Measurements from ENCODE around the gene NR2C2. TPM values are rescaled to one million over a fixed set of nuclear protein-coding genes. Genes with fewer than 3 reads are reported as not detected.
A peak's percentile ranks its signal among the peaks of the same experiment; 100 is the strongest.

NR2C2 gene
- total and polyA plus RNA-seq, 10 of the 15 experiments (the other 5 are each of a cell fraction or from before 2014, with no cell fraction given) = 2.7 to 30.3 (median 18.3) TPM

DNA sequence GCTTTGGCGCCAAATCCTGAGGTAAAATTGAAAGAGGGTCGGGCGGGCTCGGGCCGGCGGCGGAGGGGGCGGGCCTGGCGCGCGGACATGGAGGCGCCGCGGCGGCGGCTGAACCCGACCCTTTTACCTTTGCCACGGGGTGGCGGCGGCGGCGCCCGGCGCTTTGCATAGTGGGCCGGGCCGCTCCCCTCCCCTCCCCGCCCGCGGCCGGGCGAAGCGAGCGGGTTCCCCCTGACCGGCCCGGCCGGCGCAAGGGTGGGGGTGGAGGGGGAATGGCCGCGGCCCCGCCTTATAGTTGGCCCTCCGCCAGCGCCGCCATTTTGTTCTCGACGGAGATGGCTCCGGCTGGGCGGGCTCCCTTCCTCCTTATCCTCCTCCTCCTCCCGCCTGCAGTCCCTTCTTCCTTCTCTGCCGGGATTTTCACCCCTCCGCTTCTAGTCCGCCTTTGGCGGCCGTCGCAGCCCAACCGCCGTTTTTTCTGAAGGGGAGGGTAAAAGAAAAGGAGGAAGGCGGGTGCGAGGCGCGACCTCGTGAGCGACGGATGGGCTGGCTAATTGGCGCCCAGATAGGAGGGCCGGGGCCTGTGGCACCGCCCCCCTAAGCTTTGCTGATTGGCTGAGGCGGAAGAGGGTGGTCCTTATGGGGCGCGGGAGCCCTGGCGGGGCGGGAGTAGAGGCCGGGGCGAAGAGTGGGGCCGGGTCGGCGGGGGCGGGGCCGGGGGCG lies 664 bp downstream of the NR2C2 start (continued):
- TF ChIP-seq TCF3 (IDR thresholded peaks at IDR 0.05; ENCODE audit: borderline replicate concordance, insufficient read depth, low read depth, low read length) (no peak), RELB (IDR thresholded peaks at IDR 0.05; ENCODE audit: low read depth) (peak; percentile 84), HDGF (IDR thresholded peaks at IDR 0.05) (no peak), NFXL1 (IDR thresholded peaks at IDR 0.05; ENCODE audit: borderline replicate concordance) (no peak), MXI1 (IDR thresholded peaks at IDR 0.05; ENCODE audit: low read depth, low read length) (peak; percentile 55; the same call in 1 of the 2 replicates), JUNB (IDR thresholded peaks at IDR 0.05) (no peak), SIN3A (IDR thresholded peaks at IDR 0.05; ENCODE audit: low read depth, low read length) (peak; percentile 39), KAT2A (conservative IDR thresholded peaks at IDR 0.05; ENCODE audit: control insufficient read depth, low read depth, low read length) (no peak), REST (IDR thresholded peaks at IDR 0.05; ENCODE audit: low read depth, low read length) (no peak), GABPA (IDR thresholded peaks at IDR 0.05; ENCODE audit: low read depth) (no peak)
- TF ChIP-seq, protein P1, sequence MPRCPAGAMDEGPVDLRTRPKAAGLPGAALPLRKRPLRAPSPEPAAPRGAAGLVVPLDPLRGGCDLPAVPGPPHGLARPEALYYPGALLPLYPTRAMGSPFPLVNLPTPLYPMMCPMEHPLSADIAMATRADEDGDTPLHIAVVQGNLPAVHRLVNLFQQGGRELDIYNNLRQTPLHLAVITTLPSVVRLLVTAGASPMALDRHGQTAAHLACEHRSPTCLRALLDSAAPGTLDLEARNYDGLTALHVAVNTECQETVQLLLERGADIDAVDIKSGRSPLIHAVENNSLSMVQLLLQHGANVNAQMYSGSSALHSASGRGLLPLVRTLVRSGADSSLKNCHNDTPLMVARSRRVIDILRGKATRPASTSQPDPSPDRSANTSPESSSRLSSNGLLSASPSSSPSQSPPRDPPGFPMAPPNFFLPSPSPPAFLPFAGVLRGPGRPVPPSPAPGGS (IDR thresholded peaks at IDR 0.05; ENCODE audit: borderline replicate concordance, insufficient read depth, low read depth, low read length, poor library complexity, severe bottlenecking) = peak; percentile 34
- TF ChIP-seq, protein P2, sequence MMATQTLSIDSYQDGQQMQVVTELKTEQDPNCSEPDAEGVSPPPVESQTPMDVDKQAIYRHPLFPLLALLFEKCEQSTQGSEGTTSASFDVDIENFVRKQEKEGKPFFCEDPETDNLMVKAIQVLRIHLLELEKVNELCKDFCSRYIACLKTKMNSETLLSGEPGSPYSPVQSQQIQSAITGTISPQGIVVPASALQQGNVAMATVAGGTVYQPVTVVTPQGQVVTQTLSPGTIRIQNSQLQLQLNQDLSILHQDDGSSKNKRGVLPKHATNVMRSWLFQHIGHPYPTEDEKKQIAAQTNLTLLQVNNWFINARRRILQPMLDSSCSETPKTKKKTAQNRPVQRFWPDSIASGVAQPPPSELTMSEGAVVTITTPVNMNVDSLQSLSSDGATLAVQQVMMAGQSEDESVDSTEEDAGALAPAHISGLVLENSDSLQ (IDR thresholded peaks at IDR 0.05) = peak; percentile 99
- TF ChIP-seq, protein P3, sequence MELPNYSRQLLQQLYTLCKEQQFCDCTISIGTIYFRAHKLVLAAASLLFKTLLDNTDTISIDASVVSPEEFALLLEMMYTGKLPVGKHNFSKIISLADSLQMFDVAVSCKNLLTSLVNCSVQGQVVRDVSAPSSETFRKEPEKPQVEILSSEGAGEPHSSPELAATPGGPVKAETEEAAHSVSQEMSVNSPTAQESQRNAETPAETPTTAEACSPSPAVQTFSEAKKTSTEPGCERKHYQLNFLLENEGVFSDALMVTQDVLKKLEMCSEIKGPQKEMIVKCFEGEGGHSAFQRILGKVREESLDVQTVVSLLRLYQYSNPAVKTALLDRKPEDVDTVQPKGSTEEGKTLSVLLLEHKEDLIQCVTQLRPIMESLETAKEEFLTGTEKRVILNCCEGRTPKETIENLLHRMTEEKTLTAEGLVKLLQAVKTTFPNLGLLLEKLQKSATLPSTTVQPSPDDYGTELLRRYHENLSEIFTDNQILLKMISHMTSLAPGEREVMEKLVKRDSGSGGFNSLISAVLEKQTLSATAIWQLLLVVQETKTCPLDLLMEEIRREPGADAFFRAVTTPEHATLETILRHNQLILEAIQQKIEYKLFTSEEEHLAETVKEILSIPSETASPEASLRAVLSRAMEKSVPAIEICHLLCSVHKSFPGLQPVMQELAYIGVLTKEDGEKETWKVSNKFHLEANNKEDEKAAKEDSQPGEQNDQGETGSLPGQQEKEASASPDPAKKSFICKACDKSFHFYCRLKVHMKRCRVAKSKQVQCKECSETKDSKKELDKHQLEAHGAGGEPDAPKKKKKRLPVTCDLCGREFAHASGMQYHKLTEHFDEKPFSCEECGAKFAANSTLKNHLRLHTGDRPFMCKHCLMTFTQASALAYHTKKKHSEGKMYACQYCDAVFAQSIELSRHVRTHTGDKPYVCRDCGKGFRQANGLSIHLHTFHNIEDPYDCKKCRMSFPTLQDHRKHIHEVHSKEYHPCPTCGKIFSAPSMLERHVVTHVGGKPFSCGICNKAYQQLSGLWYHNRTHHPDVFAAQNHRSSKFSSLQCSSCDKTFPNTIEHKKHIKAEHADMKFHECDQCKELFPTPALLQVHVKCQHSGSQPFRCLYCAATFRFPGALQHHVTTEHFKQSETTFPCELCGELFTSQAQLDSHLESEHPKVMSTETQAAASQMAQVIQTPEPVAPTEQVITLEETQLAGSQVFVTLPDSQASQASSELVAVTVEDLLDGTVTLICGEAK (IDR thresholded peaks at IDR 0.05; ENCODE audit: borderline replicate concordance) = no peak
- TF ChIP-seq, protein P4, sequence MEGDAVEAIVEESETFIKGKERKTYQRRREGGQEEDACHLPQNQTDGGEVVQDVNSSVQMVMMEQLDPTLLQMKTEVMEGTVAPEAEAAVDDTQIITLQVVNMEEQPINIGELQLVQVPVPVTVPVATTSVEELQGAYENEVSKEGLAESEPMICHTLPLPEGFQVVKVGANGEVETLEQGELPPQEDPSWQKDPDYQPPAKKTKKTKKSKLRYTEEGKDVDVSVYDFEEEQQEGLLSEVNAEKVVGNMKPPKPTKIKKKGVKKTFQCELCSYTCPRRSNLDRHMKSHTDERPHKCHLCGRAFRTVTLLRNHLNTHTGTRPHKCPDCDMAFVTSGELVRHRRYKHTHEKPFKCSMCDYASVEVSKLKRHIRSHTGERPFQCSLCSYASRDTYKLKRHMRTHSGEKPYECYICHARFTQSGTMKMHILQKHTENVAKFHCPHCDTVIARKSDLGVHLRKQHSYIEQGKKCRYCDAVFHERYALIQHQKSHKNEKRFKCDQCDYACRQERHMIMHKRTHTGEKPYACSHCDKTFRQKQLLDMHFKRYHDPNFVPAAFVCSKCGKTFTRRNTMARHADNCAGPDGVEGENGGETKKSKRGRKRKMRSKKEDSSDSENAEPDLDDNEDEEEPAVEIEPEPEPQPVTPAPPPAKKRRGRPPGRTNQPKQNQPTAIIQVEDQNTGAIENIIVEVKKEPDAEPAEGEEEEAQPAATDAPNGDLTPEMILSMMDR (IDR thresholded peaks at IDR 0.05 in 2 of 3, conservative IDR thresholded peaks at IDR 0.05 in 1 of 3; ENCODE audit: control insufficient read depth in 2 of 3, extremely low read depth in 1 of 3, insufficient read depth in 1 of 3, low read depth in 3 of 3, low read length in 3 of 3) = no peak
